DMS153 (cell line): ENCODE measurements around the gene HEBP1.

Experiments used
- DNase-seq: peaks from one replicate; lab custom pipeline; 2025; lab: John Stamatoyannopoulos, UW

Gene HEBP1

GRCh38 chr12:12990700-12991468 lies 9.2 kb downstream of the HEBP1 start:
- no peak for DNase-seq

GRCh38 chr12:12987421-12987820 lies 12.6 kb downstream of the HEBP1 start:
- DNase-seq: no peak

- no peak for DNase-seq
Measured at GRCh38 chr12:12986775-12987331, 13.2 kb downstream of the HEBP1 start.

GRCh38 chr12:12985817-12986408 lies 14.2 kb downstream of the HEBP1 start:
- DNase-seq: no peak

- no peak for DNase-seq
Measured at GRCh38 chr12:12984149-12984548, 15.9 kb downstream of the HEBP1 start.

- no peak for DNase-seq
Measured at GRCh38 chr12:12983420-12984035, 16.5 kb downstream of the HEBP1 start.

- no peak for DNase-seq
Measured at GRCh38 chr12:12982331-12982730, 17.7 kb downstream of the HEBP1 start.

- no peak for DNase-seq
Measured at GRCh38 chr12:12979731-12980259, 20.3 kb downstream of the HEBP1 start.

- no peak for DNase-seq
Measured at GRCh38 chr12:12979126-12979525, 20.9 kb downstream of the HEBP1 start.

- no peak for DNase-seq
Measured at GRCh38 chr12:12977231-12977630, 22.8 kb downstream of the HEBP1 start.

- DNase-seq: no peak
Measured at GRCh38 chr12:12976366-12976765, 23.7 kb downstream of the HEBP1 start.

GRCh38 chr12:12975322-12976077 lies 24.6 kb downstream of the HEBP1 start:
- no peak for DNase-seq

GRCh38 chr12:12974211-12974610 lies 25.9 kb downstream of the HEBP1 start:
- no peak for DNase-seq

- DNase-seq: no peak
Measured at GRCh38 chr12:12973019-12973418, 27.0 kb downstream of the HEBP1 start.

- no peak for DNase-seq
Measured at GRCh38 chr12:12965836-12966235, 34.2 kb downstream of the HEBP1 start.

GRCh38 chr12:12964255-12964654 lies 35.8 kb downstream of the HEBP1 start:
- DNase-seq: no peak

- DNase-seq: no peak
Measured at GRCh38 chr12:12960639-12961209, 39.3 kb downstream of the HEBP1 start.

- no peak for DNase-seq
Measured at GRCh38 chr12:12958886-12959285, 41.2 kb downstream of the HEBP1 start.

- DNase-seq: no peak
Measured at GRCh38 chr12:12954878-12955625, 45.0 kb downstream of the HEBP1 start.

GRCh38 chr12:12954356-12954755 lies 45.7 kb downstream of the HEBP1 start:
- no peak for DNase-seq

- DNase-seq: no peak
Measured at GRCh38 chr12:12952036-12952435, 48.0 kb downstream of the HEBP1 start, which contains the start of gene GPRC5D. GPRC5D (minus strand) TSS chr12:12952170; CDS start chr12:12950384, 1,786 bp downstream.
